CD4-positive, alpha-beta T cell (primary cell): ENCODE data around the gene MGAT5. TPM values are rescaled to one million over a fixed set of nuclear protein-coding genes. Genes with fewer than 3 reads are reported as not detected.

Source experiments
- ATAC-seq: fragments of 200-7000 bp; cut with Tn5 transposase; one replicate; pipeline ENCODE4 v1.10.0; 2022; ENCODE audit warnings: mild to moderate bottlenecking; ENCODE audit not compliant: poor library complexity
- CTCF ChIA-PET: fragments of 350-600 bp; sonication (Branson Sonifier 250); formaldehyde crosslinking; loops from one replicate; lab custom pipeline; 2021; ENCODE audit warnings: antibody characterized with exemption, inconsistent platforms; lab: Charles Lee
- POLR2A ChIA-PET: fragments of 350-600 bp; sonication (Branson Sonifier 250); formaldehyde crosslinking; loops from one replicate; lab custom pipeline; 2021; ENCODE audit warnings: antibody characterized with exemption, inconsistent platforms; lab: Charles Lee
- DNase-seq, 14 experiments: peaks; one replicate each; pipeline ENCODE4 v3.0.0-alpha.2; 2013 to 2020; ENCODE audit warnings: mixed read lengths in 2 of 14
- H3K27ac ChIP-seq, 2 donors: one replicate each; pipeline versions ENCODE4 v1.5.1 to v1.7.0; 2013; ENCODE audit warnings: low read length in 2 of 2, low read depth in 1 of 2, mild to moderate bottlenecking in 1 of 2
- H3K27me3 ChIP-seq, 2 experiments: 1 replicate in 1 of 2; 2 replicates in 1 of 2; pipeline versions ENCODE4 v1.6.1 to v1.7.0; 2013; ENCODE audit warnings: low read length in 2 of 2, control low read depth in 1 of 2, mild to moderate bottlenecking in 1 of 2, moderate library complexity in 1 of 2; ENCODE audit not compliant: insufficient read depth in 2 of 2, control insufficient read depth in 1 of 2
- H3K36me3 ChIP-seq: one replicate; pipeline ENCODE4 v1.6.1; 2013; ENCODE audit warnings: low read length, control low read depth; ENCODE audit not compliant: insufficient read depth
- H3K4me1 ChIP-seq: one replicate; pipeline ENCODE4 v1.6.1; 2013; ENCODE audit warnings: low read length, control low read depth; ENCODE audit not compliant: insufficient read depth
- H3K4me3 ChIP-seq: one replicate; pipeline ENCODE4 v1.5.1; 2013; ENCODE audit warnings: mild to moderate bottlenecking, low read length, moderate library complexity
- H3K9me3 ChIP-seq, 2 experiments: 1 replicate in 1 of 2; 2 replicates in 1 of 2; pipeline versions ENCODE4 v1.6.1 to v1.7.0; 2013; ENCODE audit warnings: low read length in 2 of 2, mild to moderate bottlenecking in 2 of 2, control low read depth in 1 of 2, moderate library complexity in 1 of 2; ENCODE audit not compliant: control insufficient read depth in 1 of 2, insufficient read depth in 1 of 2
- H3K27ac Mint-ChIP-seq: one replicate; pipeline ENCODE4 v1.8.0; 2020; ENCODE audit warnings: mixed read lengths
- H3K27me3 Mint-ChIP-seq: one replicate; pipeline ENCODE4 v1.8.0; 2021; ENCODE audit warnings: mixed read lengths
- H3K36me3 Mint-ChIP-seq: one replicate; pipeline ENCODE4 v1.8.0; 2021; ENCODE audit warnings: low read depth, mixed read lengths
- H3K4me1 Mint-ChIP-seq: one replicate; pipeline ENCODE4 v1.8.0; 2021; ENCODE audit warnings: low read depth, mixed read lengths
- H3K4me3 Mint-ChIP-seq: one replicate; pipeline ENCODE4 v1.8.0; 2020; ENCODE audit warnings: mild to moderate bottlenecking, mixed read lengths
- H3K9me3 Mint-ChIP-seq: one replicate; pipeline ENCODE4 v1.8.0; 2020; ENCODE audit warnings: mixed read lengths
- CTCF ChIP-seq: fragments of 200-600 bp; IDR thresholded peaks from one replicate; pipeline ENCODE4 v1.8.0; 2022; ENCODE audit warnings: antibody characterized with exemption, mild to moderate bottlenecking
- intact Hi-C, 2 experiments: fragments of 100-400 bp; cut with DNase I in 1 of 2; cut with micrococcal nuclease in 1 of 2; formaldehyde crosslinking; loops; one replicate each; pipeline versions ENCODE4 v1.15.1 to v1.9.0; 2023 to 2025; cut with DNase I, micrococcal nuclease
- total RNA-seq, 174 experiments: library from RNA in 2 of 174; stranded (reverse) in 2 of 174; gene quantifications; one replicate each; pipeline ENCODE4 v1.2.3 and lab custom pipeline; 2021 to 2026

The MGAT5 gene
- total RNA-seq, 2 experiments from 2014 or later: 77.5 to 77.8 TPM

- intact Hi-C loops: loop anchor here (5.0 to 10.0 kb wide), 2 partner anchors 241 to 444 kb away; no protein-coding TSS in a partner anchor
- Mint-ChIP-seq H3K27me3 (no peaks in the 10 kb centered on the region), H3K27ac (no peak overlapping the region), H3K9me3 (no peaks in the 10 kb centered on the region), H3K4me1 (no peaks in the 10 kb centered on the region), H3K36me3 (peaks cover 33% of the 10 kb centered on the region), H3K4me3 (no peak overlapping the region)
- ATAC-seq: no peak
- ChIA-PET CTCF (interaction anchor here (1.0 kb wide), 1 partner anchor 609 kb away, joined by 3 read pairs; no protein-coding TSS in a partner anchor), POLR2A (no interaction called here)
- no peak for DNase-seq
- Histone ChIP-seq H3K36me3 (peaks cover 32% of the 10 kb centered on the region), H3K4me3 (no peak overlapping the region), H3K27ac (no peak overlapping the region), H3K4me1 (no peaks in the 10 kb centered on the region), H3K27me3 (no peaks in the 10 kb centered on the region), H3K9me3 (no peaks in the 10 kb centered on the region)
- TF ChIP-seq CTCF: no peak
Measured at GRCh38 chr2:134453476-134453875, 199.6 kb downstream of the MGAT5 start.

GRCh38 chr2:134453973-134454372 is 200.1 kb downstream of the MGAT5 start:
- DNase-seq (no peak), ATAC-seq (no peak)
- Mint-ChIP-seq H3K27ac (no peak overlapping the region), H3K4me3 (no peak overlapping the region), H3K27me3 (no peaks in the 10 kb centered on the region), H3K9me3 (no peaks in the 10 kb centered on the region), H3K4me1 (no peaks in the 10 kb centered on the region), H3K36me3 (peaks cover 28% of the 10 kb centered on the region)
- no peak for TF ChIP-seq CTCF
- no peaks in the 10 kb centered on the region for H3K27me3 ChIP-seq
- CTCF ChIA-PET: no interaction called here
- no peak overlapping the region for H3K27ac ChIP-seq
- no peak overlapping the region for H3K4me3 ChIP-seq
- POLR2A ChIA-PET: no interaction called here
- H3K9me3 ChIP-seq: no peaks in the 10 kb centered on the region
- intact Hi-C loops: loop anchor here (5.0 to 10.0 kb wide), 2 partner anchors 241 to 443 kb away; no protein-coding TSS in a partner anchor
- peaks cover 28% of the 10 kb centered on the region for H3K36me3 ChIP-seq
- no peaks in the 10 kb centered on the region for H3K4me1 ChIP-seq

GRCh38 chr2:134454426-134454825 is 200.6 kb downstream of the MGAT5 start:
- intact Hi-C loops: loop anchor here (5.0 to 10.0 kb wide), 2 partner anchors 240 to 443 kb away; no protein-coding TSS in a partner anchor

More at GRCh38 chr2:134454426-134454825, 200.6 kb downstream of the MGAT5 start:
- no peaks in the 10 kb centered on the region for H3K4me1 ChIP-seq
- H3K4me1 Mint-ChIP-seq: no peaks in the 10 kb centered on the region
- ATAC-seq (no peak), DNase-seq (no peak)
- no peaks in the 10 kb centered on the region for H3K27me3 Mint-ChIP-seq
- no peak overlapping the region for H3K27ac Mint-ChIP-seq
- ChIA-PET CTCF (no interaction called here), POLR2A (interaction anchor here (0.7 kb wide), 1 partner anchor 49 kb away, joined by 3 read pairs; no protein-coding TSS in a partner anchor)
- no peak overlapping the region for H3K4me3 ChIP-seq
- H3K9me3 ChIP-seq: no peaks in the 10 kb centered on the region
- H3K27ac ChIP-seq: no peak overlapping the region
- H3K4me3 Mint-ChIP-seq: no peak overlapping the region
- no peaks in the 10 kb centered on the region for H3K9me3 Mint-ChIP-seq
- TF ChIP-seq CTCF: no peak
- peaks cover 28% of the 10 kb centered on the region for H3K36me3 ChIP-seq
- no peaks in the 10 kb centered on the region for H3K27me3 ChIP-seq
- H3K36me3 Mint-ChIP-seq: peaks cover 23% of the 10 kb centered on the region
